GM12878 (cell line): Measurements from ENCODE around the gene ARVCF. TPM values are rescaled to one million over a fixed set of nuclear protein-coding genes. Genes with fewer than 3 reads are reported as not detected.

Source experiments
- ATF2 ChIP-seq: IDR thresholded peaks from 2 replicates; pipeline ENCODE4 v1.6.1; 2012; ENCODE audit warnings: low read length, inconsistent platforms
- ATF7 ChIP-seq: fragments of 450-650 bp; IDR thresholded peaks from 2 replicates; pipeline ENCODE4 v1.6.1; 2016; ENCODE audit warnings: low read depth, mild to moderate bottlenecking
- BCL11A ChIP-seq: IDR thresholded peaks from 2 replicates; pipeline ENCODE4 v1.6.1; 2011; ENCODE audit warnings: low read depth, low read length
- BHLHE40 ChIP-seq, 2 experiments: fragments of 450-650 bp in 1 of 2; IDR thresholded peaks; 2 replicates each; pipeline ENCODE4 v1.6.1; 2011 to 2017; ENCODE audit warnings: low read depth in 2 of 2, borderline replicate concordance in 1 of 2, improper control_type of control experiment in 1 of 2, low read length in 1 of 2, mild to moderate bottlenecking in 1 of 2
- CBFB ChIP-seq: IDR thresholded peaks from 2 replicates; pipeline ENCODE4 v1.6.1; 2016; ENCODE audit warnings: antibody characterized with exemption, low read depth
- CBX5 ChIP-seq: sonication (generic); IDR thresholded peaks from 2 replicates; pipeline ENCODE4 v1.6.1; 2016; ENCODE audit warnings: low read depth, moderate library complexity, mild to moderate bottlenecking, inconsistent platforms
- CREM ChIP-seq: IDR thresholded peaks from 2 replicates; pipeline ENCODE4 v1.6.1; 2014; ENCODE audit warnings: antibody characterized with exemption, low read depth
- EP300 ChIP-seq, 2 experiments: fragments of 150-350 bp in 1 of 2; IDR thresholded peaks; 2 replicates each; pipeline ENCODE4 v1.6.1; 2011 to 2012; ENCODE audit warnings: low read depth in 2 of 2, low read length in 2 of 2, borderline replicate concordance in 1 of 2, improper control_type of control experiment in 1 of 2, inconsistent platforms in 1 of 2; ENCODE audit not compliant: control insufficient read depth in 1 of 2
- FOS ChIP-seq: IDR thresholded peaks from 3 replicates; pipeline ENCODE4 v1.6.1; 2011; ENCODE audit warnings: borderline replicate concordance; ENCODE audit not compliant: insufficient read length; ENCODE audit errors: extremely low read depth
- HDAC6 ChIP-seq: fragments of 200-600 bp; sonication (generic); IDR thresholded peaks from one replicate; pipeline ENCODE4 v1.8.0; 2017; ENCODE audit warnings: antibody characterized with exemption; ENCODE audit not compliant: unreplicated experiment
- IRF3 ChIP-seq: fragments of 450-650 bp; IDR thresholded peaks from 2 replicates; pipeline ENCODE4 v1.6.1; 2014; ENCODE audit warnings: mild to moderate bottlenecking
- MEF2B ChIP-seq: fragments of 450-650 bp; IDR thresholded peaks from 2 replicates; pipeline ENCODE4 v1.6.1; 2018; ENCODE audit warnings: mild to moderate bottlenecking, moderate library complexity; ENCODE audit not compliant: partially characterized antibody, poor library complexity, severe bottlenecking
- MTA2 ChIP-seq: fragments of 450-650 bp; IDR thresholded peaks from 2 replicates; pipeline ENCODE4 v1.6.1; 2016; ENCODE audit warnings: low read depth, mild to moderate bottlenecking, moderate library complexity
- MTA3 ChIP-seq: IDR thresholded peaks from 2 replicates; pipeline ENCODE4 v1.6.1; 2012; ENCODE audit warnings: low read length, inconsistent platforms, borderline replicate concordance
- PAX5 ChIP-seq: IDR thresholded peaks from 2 replicates; pipeline ENCODE4 v1.6.1; 2011; ENCODE audit warnings: low read depth, low read length, borderline replicate concordance
- POU2F2 ChIP-seq: IDR thresholded peaks from 3 replicates; pipeline ENCODE4 v1.6.1; 2011; ENCODE audit warnings: low read depth, mild to moderate bottlenecking, low read length, borderline replicate concordance
- TAF1 ChIP-seq: IDR thresholded peaks from 2 replicates; pipeline ENCODE4 v1.6.1; 2011; ENCODE audit warnings: mild to moderate bottlenecking, low read depth, low read length, borderline replicate concordance
- WRNIP1 ChIP-seq: IDR thresholded peaks from 2 replicates; pipeline ENCODE4 v1.6.1; 2011; ENCODE audit warnings: low read depth, low read length, improper control_type of control experiment, borderline replicate concordance
- polyA plus RNA-seq, 11 experiments: library from polyadenylated mRNA; depleted of rRNA in 4 of 11; unstranded in 6 of 11; stranded (reverse) in 5 of 11; fragments of >200 nt; fragmentation: Nextera tagmentation in 4 of 11; fragmentation: Illumina TruSeq in 1 of 11; extraction: Ambion mirVana in 4 of 11; extraction: Trizol in 1 of 11; gene quantifications; 1 replicate in 1 of 11; 2 replicates in 10 of 11; pipeline versions ENCODE4 v1.2.1 to v1.2.3, GENCODE V29; 2011 to 2016; ENCODE audit warnings: inconsistent platforms in 2 of 11, missing spikeins in 2 of 11, low read depth in 1 of 11
- total RNA-seq, 4 experiments: library from RNA; depleted of rRNA in 3 of 4; stranded (reverse); fragments of >200 nt in 3 of 4; fragmentation: Illumina TruSeq in 1 of 4; extraction: Trizol in 1 of 4; gene quantifications; 2 replicates each; pipeline versions ENCODE4 v1.2.1 to v1.2.3, GENCODE V29; 2013 to 2021
- TF ChIP-seq, protein P1 (sequence below): fragments of 450-650 bp; IDR thresholded peaks from 2 replicates; pipeline ENCODE4 v1.6.1; 2018; ENCODE audit warnings: borderline replicate concordance, mild to moderate bottlenecking; ENCODE audit not compliant: partially characterized antibody
- TF ChIP-seq, protein P2 (sequence below): fragments of 450-650 bp; IDR thresholded peaks from 2 replicates; pipeline ENCODE4 v1.6.1; 2017; ENCODE audit warnings: mild to moderate bottlenecking, moderate library complexity

ARVCF gene
- total and polyA plus RNA-seq, 10 of the 15 experiments (the other 5 are each of a cell fraction or from before 2014, with no cell fraction given): 0.13 to 1.9 (median 1.0) TPM; not detected in 2

- TF ChIP-seq, protein P1, sequence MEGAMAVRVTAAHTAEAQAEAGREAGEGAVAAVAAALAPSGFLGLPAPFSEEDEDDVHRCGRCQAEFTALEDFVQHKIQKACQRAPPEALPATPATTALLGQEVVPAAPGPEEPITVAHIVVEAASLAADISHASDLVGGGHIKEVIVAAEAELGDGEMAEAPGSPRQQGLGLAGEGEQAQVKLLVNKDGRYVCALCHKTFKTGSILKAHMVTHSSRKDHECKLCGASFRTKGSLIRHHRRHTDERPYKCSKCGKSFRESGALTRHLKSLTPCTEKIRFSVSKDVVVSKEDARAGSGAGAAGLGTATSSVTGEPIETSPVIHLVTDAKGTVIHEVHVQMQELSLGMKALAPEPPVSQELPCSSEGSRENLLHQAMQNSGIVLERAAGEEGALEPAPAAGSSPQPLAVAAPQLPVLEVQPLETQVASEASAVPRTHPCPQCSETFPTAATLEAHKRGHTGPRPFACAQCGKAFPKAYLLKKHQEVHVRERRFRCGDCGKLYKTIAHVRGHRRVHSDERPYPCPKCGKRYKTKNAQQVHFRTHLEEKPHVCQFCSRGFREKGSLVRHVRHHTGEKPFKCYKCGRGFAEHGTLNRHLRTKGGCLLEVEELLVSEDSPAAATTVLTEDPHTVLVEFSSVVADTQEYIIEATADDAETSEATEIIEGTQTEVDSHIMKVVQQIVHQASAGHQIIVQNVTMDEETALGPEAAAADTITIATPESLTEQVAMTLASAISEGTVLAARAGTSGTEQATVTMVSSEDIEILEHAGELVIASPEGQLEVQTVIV: no peak
- TF ChIP-seq HDAC6 (no peak), EP300 (IDR thresholded peaks at IDR 0.05; ENCODE audit: borderline replicate concordance in 1 of 2, control insufficient read depth in 1 of 2, low read depth in 2 of 2, low read length in 2 of 2) (no peak), BHLHE40 (IDR thresholded peaks at IDR 0.05; ENCODE audit: borderline replicate concordance in 1 of 2, low read depth in 2 of 2, low read length in 1 of 2) (no peak; a peak in 1 of 4 replicates), ATF7 (no peak), FOS (no peak), POU2F2 (peak; percentile 75; the same call in 1 of the 3 replicates), MTA3 (no peak), CBFB (peak; percentile 17; the same call in 1 of the 2 replicates), CBX5 (no peak), BCL11A (no peak), IRF3 (no peak), MEF2B (no peak), PAX5 (no peak), CREM (no peak), MTA2 (no peak), WRNIP1 (no peak), TAF1 (peak; percentile 94), ATF2 (no peak)
- TF ChIP-seq, protein P2, sequence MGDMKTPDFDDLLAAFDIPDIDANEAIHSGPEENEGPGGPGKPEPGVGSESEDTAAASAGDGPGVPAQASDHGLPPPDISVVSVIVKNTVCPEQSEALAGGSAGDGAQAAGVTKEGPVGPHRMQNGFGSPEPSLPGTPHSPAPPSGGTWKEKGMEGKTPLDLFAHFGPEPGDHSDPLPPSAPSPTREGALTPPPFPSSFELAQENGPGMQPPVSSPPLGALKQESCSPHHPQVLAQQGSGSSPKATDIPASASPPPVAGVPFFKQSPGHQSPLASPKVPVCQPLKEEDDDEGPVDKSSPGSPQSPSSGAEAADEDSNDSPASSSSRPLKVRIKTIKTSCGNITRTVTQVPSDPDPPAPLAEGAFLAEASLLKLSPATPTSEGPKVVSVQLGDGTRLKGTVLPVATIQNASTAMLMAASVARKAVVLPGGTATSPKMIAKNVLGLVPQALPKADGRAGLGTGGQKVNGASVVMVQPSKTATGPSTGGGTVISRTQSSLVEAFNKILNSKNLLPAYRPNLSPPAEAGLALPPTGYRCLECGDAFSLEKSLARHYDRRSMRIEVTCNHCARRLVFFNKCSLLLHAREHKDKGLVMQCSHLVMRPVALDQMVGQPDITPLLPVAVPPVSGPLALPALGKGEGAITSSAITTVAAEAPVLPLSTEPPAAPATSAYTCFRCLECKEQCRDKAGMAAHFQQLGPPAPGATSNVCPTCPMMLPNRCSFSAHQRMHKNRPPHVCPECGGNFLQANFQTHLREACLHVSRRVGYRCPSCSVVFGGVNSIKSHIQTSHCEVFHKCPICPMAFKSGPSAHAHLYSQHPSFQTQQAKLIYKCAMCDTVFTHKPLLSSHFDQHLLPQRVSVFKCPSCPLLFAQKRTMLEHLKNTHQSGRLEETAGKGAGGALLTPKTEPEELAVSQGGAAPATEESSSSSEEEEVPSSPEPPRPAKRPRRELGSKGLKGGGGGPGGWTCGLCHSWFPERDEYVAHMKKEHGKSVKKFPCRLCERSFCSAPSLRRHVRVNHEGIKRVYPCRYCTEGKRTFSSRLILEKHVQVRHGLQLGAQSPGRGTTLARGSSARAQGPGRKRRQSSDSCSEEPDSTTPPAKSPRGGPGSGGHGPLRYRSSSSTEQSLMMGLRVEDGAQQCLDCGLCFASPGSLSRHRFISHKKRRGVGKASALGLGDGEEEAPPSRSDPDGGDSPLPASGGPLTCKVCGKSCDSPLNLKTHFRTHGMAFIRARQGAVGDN: peak; percentile 42; the same call in 1 of the 2 replicates
These were observed 75.1 kb downstream of the ARVCF start, which contains the start of the genes COMT and TXNRD2 (continued) for GRCh38 chr22:19941365-19942082.
